SW480 (cell line): Measurements from ENCODE around the gene DISP3.

Experiments used
- DNase-seq: peaks from one replicate; pipeline ENCODE4 v3.0.0-alpha.2; 2016; ENCODE audit warnings: low spot score

DISP3 gene

GRCh38 chr1:11461531-11462137, 17.3 kb upstream of the DISP3 start:
- DNase-seq = no peak

GRCh38 chr1:11462224-11462923, 16.6 kb upstream of the DISP3 start:
- no peak for DNase-seq

GRCh38 chr1:11463177-11463576, 15.8 kb upstream of the DISP3 start:
- no peak for DNase-seq

GRCh38 chr1:11465307-11465706, 13.6 kb upstream of the DISP3 start:
- DNase-seq = no peak

- no peak for DNase-seq
These were observed 12.5 kb upstream of the DISP3 start for GRCh38 chr1:11466416-11466815.

- no peak for DNase-seq
These were observed 10.1 kb upstream of the DISP3 start for GRCh38 chr1:11468878-11469277.

- no peak for DNase-seq
These were observed 8.0 kb upstream of the DISP3 start for GRCh38 chr1:11470912-11471311.

GRCh38 chr1:11471473-11471872, 7.5 kb upstream of the DISP3 start:
- no peak for DNase-seq

GRCh38 chr1:11472284-11472683, 6.7 kb upstream of the DISP3 start:
- no peak for DNase-seq

GRCh38 chr1:11472741-11473140, 6.2 kb upstream of the DISP3 start:
- DNase-seq = no peak

- no peak for DNase-seq
These were observed 5.4 kb upstream of the DISP3 start for GRCh38 chr1:11473491-11474034.

GRCh38 chr1:11474826-11475225, 4.1 kb upstream of the DISP3 start:
- DNase-seq = no peak

GRCh38 chr1:11475748-11476147, 3.2 kb upstream of the DISP3 start:
- no peak for DNase-seq

GRCh38 chr1:11479375-11479979, 522 bp downstream of the DISP3 start:
- no peak for DNase-seq

- no peak for DNase-seq
These were observed 2.1 kb downstream of the DISP3 start for GRCh38 chr1:11481019-11481418.

GRCh38 chr1:11482198-11482597, 3.2 kb downstream of the DISP3 start:
- DNase-seq = no peak

GRCh38 chr1:11482701-11483479, 3.9 kb downstream of the DISP3 start:
- no peak for DNase-seq

GRCh38 chr1:11483581-11484320, 4.8 kb downstream of the DISP3 start:
- DNase-seq = no peak

- DNase-seq = no peak
These were observed 5.3 kb downstream of the DISP3 start for GRCh38 chr1:11484321-11484655.

GRCh38 chr1:11485191-11485590, 6.2 kb downstream of the DISP3 start:
- DNase-seq = no peak

- DNase-seq = no peak
These were observed 7.5 kb downstream of the DISP3 start for GRCh38 chr1:11486231-11487009.
